ENCODE results near the gene SMIM45.

SMIM45 gene

DNA sequence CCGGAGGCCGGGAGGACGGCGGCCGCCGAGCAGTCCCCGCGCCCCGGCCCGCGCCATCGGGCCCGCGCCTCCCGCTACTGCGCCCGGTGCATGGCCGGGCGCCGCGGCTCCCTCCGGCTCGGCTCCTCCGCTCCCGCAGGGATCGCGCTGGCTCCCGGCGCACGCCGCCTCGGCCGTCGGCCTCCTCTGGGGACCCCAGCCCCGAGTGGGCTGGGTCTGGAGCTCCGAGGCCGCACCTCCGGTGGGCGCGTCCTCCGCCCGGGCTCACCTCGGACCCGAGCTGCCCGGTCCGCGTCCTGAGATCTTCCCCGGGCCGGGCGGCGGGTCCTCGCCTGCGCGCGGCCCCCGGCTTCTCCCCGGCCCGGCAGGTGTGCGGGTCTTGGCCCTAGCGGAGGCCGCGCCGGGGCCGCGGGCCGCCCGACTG, 37.3 kb upstream of the SMIM45 start:
- Mint-ChIP-seq H3K27ac (no peak overlapping the region), H3K27me3 (ENCODE audit: low read depth) (peaks cover 87% of the 10 kb centered on the region), H3K4me3 (no peak overlapping the region), H3K4me1 (peaks cover 7 to 24% of the 10 kb centered on the region in 2 experiments; a peak in 3 of 4 replicates), H3K36me3 (ENCODE audit: insufficient read depth in 1 of 3, low read depth in 3 of 3) (no peaks in the 10 kb centered on the region; a peak in 2 of 7 replicates), H3K9me3 (no peaks in the 10 kb centered on the region; a peak in 2 of 5 replicates)
- H4K5ac ChIP-seq (ENCODE audit: insufficient read length, low read depth, low read length) = no peak overlapping the region
- H3K79me1 ChIP-seq (ENCODE audit: insufficient read depth, low read depth, low read length, poor library complexity, severe bottlenecking) = no peaks in the 10 kb centered on the region
- peaks cover 2% of the 10 kb centered on the region for H4K20me1 ChIP-seq (ENCODE audit: control insufficient read depth, insufficient read depth, insufficient read length)
- H3K9ac ChIP-seq (ENCODE audit: extremely low read depth, insufficient read length, low read length) = no peak overlapping the region
- TF ChIP-seq, protein P1, sequence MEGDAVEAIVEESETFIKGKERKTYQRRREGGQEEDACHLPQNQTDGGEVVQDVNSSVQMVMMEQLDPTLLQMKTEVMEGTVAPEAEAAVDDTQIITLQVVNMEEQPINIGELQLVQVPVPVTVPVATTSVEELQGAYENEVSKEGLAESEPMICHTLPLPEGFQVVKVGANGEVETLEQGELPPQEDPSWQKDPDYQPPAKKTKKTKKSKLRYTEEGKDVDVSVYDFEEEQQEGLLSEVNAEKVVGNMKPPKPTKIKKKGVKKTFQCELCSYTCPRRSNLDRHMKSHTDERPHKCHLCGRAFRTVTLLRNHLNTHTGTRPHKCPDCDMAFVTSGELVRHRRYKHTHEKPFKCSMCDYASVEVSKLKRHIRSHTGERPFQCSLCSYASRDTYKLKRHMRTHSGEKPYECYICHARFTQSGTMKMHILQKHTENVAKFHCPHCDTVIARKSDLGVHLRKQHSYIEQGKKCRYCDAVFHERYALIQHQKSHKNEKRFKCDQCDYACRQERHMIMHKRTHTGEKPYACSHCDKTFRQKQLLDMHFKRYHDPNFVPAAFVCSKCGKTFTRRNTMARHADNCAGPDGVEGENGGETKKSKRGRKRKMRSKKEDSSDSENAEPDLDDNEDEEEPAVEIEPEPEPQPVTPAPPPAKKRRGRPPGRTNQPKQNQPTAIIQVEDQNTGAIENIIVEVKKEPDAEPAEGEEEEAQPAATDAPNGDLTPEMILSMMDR (conservative IDR thresholded peaks at IDR 0.05) = no peak
- no peaks in the 10 kb centered on the region for H3K9me3 ChIP-seq (ENCODE audit: control insufficient read depth, low read depth, low read length)
- no peak overlapping the region for H3K56ac ChIP-seq (ENCODE audit: insufficient read length, low read depth, low read length)
- peaks cover 11% of the 10 kb centered on the region for H3K23me2 ChIP-seq (ENCODE audit: insufficient read length, low read depth, low read length, poor library complexity, severe bottlenecking)
- no peak overlapping the region for H2BK120ac ChIP-seq (ENCODE audit: low read depth, low read length, poor library complexity, severe bottlenecking)
- H3K4ac ChIP-seq (ENCODE audit: low read depth, low read length) = no peak overlapping the region
- no CpG with 5 or more reads among the region's 67 CpGs for WGBS (ENCODE audit: extremely low coverage, insufficient read length, low lambda C conversion rate)
- H4K91ac ChIP-seq (ENCODE audit: insufficient read length, low read depth, low read length) = no peak overlapping the region
- no peak overlapping the region for H2BK5ac ChIP-seq (ENCODE audit: insufficient read length, low read length)
- no peak overlapping the region for H3K23ac ChIP-seq (ENCODE audit: insufficient read length, low read depth, low read length)
- H3K14ac ChIP-seq (ENCODE audit: insufficient read depth, low read length) = no peak overlapping the region
- no peak overlapping the region for H3T11ph ChIP-seq (ENCODE audit: low read length)
- H3K27ac ChIP-seq (ENCODE audit: insufficient read length, low read depth, low read length) = no peak overlapping the region
- H3K4me1 ChIP-seq (ENCODE audit: insufficient read depth, low read length) = peaks cover 2% of the 10 kb centered on the region; the same call in 1 of the 2 replicates
- H2BK15ac ChIP-seq (ENCODE audit: low read depth, low read length) = no peak overlapping the region
- no peak overlapping the region for H2BK20ac ChIP-seq (ENCODE audit: low read depth, low read length, poor library complexity, severe bottlenecking)
- H4K8ac ChIP-seq (replicated peaks; ENCODE audit: insufficient read length, low read depth, low read length) = no peak overlapping the region
- no peak overlapping the region for H2BK12ac ChIP-seq (ENCODE audit: insufficient read length, low read depth, low read length)
- H3K79me2 ChIP-seq (ENCODE audit: insufficient read depth, low read length) = no peaks in the 10 kb centered on the region
- no peak for DNase-seq
- no peak overlapping the region for H2AFZ ChIP-seq (ENCODE audit: low read length)
- H3K27me3 ChIP-seq (ENCODE audit: insufficient read depth, low read length) = peaks cover 62% of the 10 kb centered on the region
- no peak overlapping the region for H2AK5ac ChIP-seq (ENCODE audit: insufficient read length, low read length)
- no peak overlapping the region for H3K4me2 ChIP-seq (ENCODE audit: insufficient read depth, insufficient read length, low read length)
- H3K18ac ChIP-seq (ENCODE audit: insufficient read length, low read depth, low read length) = no peak overlapping the region
